CMK (cell line): ENCODE results near the gene CD84.
"Not testable (repeated sequence)": the region's sequence is repeated elsewhere in the genome, so short reads cannot be mapped to it uniquely, and the experiment has no call there.

Experiments
- DNase-seq: peaks from one replicate; pipeline ENCODE4 v3.0.0-alpha.2; 2010; ENCODE audit warnings: low read depth

The CD84 gene

GRCh38 chr1:160579216-160579701 lies at the start of gene CD84:
CD84 (minus strand) TSS chr1:160579496; CDS start chr1:160579437, 59 bp downstream.
- DNase-seq = no peak

GRCh38 chr1:160628799-160629263 lies 49.5 kb upstream of the CD84 start:
- DNase-seq = no peak

- not testable (repeated sequence) for DNase-seq
Observed at GRCh38 chr1:160627677-160628289, 48.5 kb upstream of the CD84 start.

- DNase-seq = peak; percentile 54
Observed at GRCh38 chr1:160626509-160627342, 47.4 kb upstream of the CD84 start.

- no peak for DNase-seq
Observed at GRCh38 chr1:160625725-160626498, 46.6 kb upstream of the CD84 start.

GRCh38 chr1:160625321-160625720 lies 46.0 kb upstream of the CD84 start:
- DNase-seq = no peak

- DNase-seq = no peak
Observed at GRCh38 chr1:160624464-160624863, 45.2 kb upstream of the CD84 start.

- DNase-seq = no peak
Observed at GRCh38 chr1:160623862-160624261, 44.6 kb upstream of the CD84 start.

GRCh38 chr1:160623227-160623633 lies 43.9 kb upstream of the CD84 start:
- no peak for DNase-seq

- DNase-seq = no peak
Observed at GRCh38 chr1:160622501-160623226, 43.4 kb upstream of the CD84 start.

- no peak for DNase-seq
Observed at GRCh38 chr1:160621633-160622413, 42.5 kb upstream of the CD84 start.

- DNase-seq = no peak
Observed at GRCh38 chr1:160620942-160621632, 41.8 kb upstream of the CD84 start.

GRCh38 chr1:160619742-160620277 lies 40.5 kb upstream of the CD84 start:
- no peak for DNase-seq

- DNase-seq = no peak
Observed at GRCh38 chr1:160618763-160619274, 39.5 kb upstream of the CD84 start.

GRCh38 chr1:160618327-160618726 lies 39.0 kb upstream of the CD84 start:
- no peak for DNase-seq

GRCh38 chr1:160615660-160616059 lies 36.4 kb upstream of the CD84 start:
- DNase-seq = no peak

- no peak for DNase-seq
Observed at GRCh38 chr1:160614410-160614809, 35.1 kb upstream of the CD84 start.

GRCh38 chr1:160612613-160613218 lies 33.4 kb upstream of the CD84 start:
- no peak for DNase-seq

- no peak for DNase-seq
Observed at GRCh38 chr1:160610569-160611242, 31.4 kb upstream of the CD84 start.
